ENCODE data around the gene HCN2.

Gene HCN2

DNA sequence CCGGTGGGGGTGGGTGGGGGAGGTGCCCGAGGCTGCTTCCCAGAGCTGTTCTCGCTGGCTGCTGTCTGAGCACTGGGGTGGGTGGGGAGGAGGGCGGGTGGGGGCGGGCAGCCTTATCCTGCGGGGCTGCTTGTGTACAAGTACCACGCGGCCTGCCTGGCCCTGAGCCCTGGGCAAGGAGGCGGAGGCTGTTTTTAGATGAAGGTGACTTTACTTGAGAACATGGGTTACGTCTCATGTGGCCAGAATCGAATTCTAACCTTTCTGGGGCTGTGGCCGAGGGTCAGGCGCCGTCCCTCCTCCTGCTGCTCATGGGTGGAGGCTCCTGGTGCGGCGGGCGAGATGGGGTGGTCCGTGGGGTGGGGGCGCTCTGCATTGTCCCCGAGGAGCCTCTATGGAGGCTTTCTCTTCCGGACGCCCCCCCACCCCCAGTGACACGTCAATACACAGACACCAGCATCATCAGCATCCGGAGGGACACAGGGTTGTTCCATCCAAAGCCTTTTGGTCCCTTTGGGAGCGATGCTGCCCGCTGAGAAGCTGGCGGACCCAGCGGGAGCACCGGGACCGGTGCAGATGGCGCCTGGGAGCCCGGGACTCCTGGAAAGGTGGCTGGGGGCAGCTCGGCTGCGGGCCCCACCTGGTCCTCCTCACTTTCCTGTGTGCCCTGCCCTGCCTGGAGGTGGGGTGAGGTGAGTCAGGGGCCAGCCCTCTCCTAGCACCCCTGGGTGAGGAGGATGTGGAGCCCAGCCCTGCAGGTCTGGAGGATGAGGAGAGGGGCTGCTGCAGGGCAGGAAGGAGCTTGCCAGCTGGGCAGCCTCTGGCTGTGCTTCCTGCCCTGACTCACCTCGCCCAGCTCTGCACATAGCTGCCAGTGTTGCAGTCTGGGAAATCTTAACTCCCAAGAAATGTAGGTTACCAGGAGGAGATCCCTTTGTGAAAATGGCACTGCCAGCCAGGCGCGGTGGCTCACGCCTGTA is 13.9 kb upstream of the HCN2 start:
- Mint-ChIP-seq H3K36me3 (ENCODE audit: insufficient read depth) (peaks cover 36% of the 10 kb centered on the region), H3K27me3 (no peaks in the 10 kb centered on the region), H3K9me3 (no peaks in the 10 kb centered on the region), H3K27ac (peak overlapping the region in 1 of 2 donors; percentile 41), H3K4me3 (peak overlapping the region in 1 of 2 donors; percentile 92), H3K4me1 (ENCODE audit: low read depth in 2 of 2) (peaks cover 33 to 39% of the 10 kb centered on the region in 2 donors)
- DNase-seq (no peak), ATAC-seq (replicated peaks) (no peak)

DNA sequence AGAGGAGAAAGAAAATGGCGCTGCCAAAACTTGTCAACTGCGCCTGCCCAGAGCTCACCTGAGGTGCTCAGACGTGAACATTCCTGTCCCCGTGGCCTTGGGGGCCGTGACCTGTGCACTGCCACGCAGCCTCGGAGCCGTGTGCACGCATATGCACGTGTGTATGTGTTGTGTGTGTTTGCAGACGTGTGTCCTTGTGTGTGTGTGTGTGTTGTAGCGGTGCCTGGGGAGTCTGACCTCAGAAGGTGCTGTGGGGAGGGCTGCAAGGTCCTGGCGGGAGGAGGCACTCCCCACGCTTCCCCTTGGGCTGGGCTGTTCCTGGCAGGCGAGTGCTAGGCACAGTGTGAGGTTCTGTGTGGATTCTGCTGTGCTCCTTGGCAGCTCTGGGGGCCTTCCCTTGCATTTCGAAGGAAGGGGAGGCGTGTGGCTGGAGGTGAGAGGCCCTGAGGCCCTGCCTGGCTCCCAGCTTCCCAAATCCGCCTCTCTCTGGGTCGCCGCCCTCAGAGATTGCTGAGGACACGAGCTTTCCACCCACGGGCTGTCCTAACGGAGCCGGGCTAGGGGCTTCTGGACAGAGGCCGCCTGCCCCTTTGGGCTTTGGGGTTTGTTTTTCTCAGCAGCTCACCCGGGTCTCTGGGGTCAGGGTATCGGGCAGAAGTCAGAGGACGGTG is 12.8 kb upstream of the HCN2 start:
- Mint-ChIP-seq H3K27ac (peak overlapping the region in 1 of 2 donors; percentile 41), H3K4me3 (no peak overlapping the region), H3K36me3 (ENCODE audit: insufficient read depth) (peaks cover 29% of the 10 kb centered on the region), H3K4me1 (ENCODE audit: low read depth in 2 of 2) (peaks cover 25 to 32% of the 10 kb centered on the region in 2 donors), H3K9me3 (no peaks in the 10 kb centered on the region), H3K27me3 (no peaks in the 10 kb centered on the region)
- DNase-seq (no peak), ATAC-seq (replicated peaks) (no peak)

DNA sequence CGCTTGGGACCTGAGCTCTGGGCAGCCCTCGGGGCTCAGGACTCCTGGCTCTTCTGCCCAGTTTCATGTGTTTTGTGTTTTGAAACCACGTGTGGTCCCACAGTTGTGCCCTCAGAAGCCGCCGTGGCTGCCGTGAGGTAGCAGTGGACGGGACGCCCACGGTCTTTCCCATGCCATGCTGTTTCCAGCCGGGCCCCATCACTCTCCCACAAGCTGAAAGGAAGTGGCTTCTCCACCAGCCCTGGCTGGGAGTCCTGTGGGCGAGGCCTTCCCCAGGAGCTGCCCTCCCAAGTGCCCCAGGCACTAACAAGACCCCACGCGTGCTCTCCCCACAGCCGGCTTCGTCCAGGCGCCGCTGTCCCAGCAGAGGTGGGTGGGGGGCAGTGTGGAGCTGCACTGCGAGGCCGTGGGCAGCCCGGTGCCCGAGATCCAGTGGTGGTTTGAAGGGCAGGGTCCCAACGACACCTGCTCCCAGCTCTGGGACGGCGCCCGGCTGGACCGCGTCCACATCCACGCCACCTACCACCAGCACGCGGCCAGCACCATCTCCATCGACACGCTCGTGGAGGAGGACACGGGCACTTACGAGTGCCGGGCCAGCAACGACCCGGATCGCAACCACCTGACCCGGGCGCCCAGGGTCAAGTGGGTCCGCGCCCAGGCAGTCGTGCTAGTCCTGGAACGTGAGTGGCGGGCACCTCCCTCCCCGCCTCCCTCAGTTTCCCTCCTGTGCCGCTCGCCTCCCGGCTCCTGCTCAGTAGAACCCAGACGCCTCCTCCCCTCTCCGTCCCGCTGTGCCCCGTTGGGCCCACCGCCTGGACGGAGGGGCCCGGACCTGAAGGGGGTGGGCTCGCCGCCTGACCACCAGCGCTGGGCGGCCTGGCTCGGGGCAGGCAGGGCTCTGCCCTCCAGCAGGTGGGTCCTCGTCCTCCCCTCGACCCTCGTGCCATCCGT is 12.0 kb upstream of the HCN2 start:
- no peak for ATAC-seq (replicated peaks)

DNA sequence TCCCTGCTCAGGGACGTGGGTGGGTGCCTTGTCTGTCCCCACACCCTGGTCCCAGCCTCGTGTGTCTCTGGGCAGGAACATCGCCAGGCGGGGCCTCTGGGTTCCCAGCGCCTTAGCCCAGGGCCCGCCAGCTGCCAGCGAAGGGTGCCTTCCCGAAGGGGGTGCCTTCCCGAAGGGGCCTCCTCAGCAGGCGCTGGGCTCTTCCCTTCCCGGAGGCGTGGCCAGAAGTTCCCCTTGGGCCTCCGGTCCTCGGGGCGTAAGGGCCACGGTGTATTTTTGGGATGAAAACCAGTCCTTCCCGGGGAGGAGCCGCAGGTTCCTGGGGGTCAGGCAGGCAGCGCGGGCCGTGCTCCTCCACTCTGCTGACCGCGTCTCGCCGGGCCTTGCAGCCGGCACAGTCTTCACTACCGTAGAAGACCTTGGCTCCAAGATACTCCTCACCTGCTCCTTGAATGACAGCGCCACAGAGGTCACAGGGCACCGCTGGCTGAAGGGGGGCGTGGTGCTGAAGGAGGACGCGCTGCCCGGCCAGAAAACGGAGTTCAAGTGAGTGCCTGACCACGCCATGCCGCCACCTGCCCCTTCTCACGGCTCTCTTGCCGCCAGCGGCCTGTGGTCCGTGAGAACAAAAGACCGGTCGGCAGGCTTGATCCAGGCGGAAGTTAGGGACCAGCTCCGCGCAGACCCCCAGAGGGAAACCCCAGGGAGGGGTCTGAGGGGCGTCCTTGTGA is 10.4 kb upstream of the HCN2 start:
- H3K36me3 Mint-ChIP-seq (ENCODE audit: insufficient read depth) = peaks cover 35% of the 10 kb centered on the region
- peaks cover 15 to 27% of the 10 kb centered on the region in 2 donors for H3K4me1 Mint-ChIP-seq (ENCODE audit: low read depth in 2 of 2)
- ATAC-seq (replicated peaks) = no peak
- DNase-seq = no peak
- H3K27ac Mint-ChIP-seq = peak overlapping the region in 1 of 2 donors; percentile 49
- no peak overlapping the region for H3K4me3 Mint-ChIP-seq
- no peaks in the 10 kb centered on the region for H3K27me3 Mint-ChIP-seq
- no peaks in the 10 kb centered on the region for H3K9me3 Mint-ChIP-seq

More for the DNA sequence above, 12.0 kb upstream of the HCN2 start:
- no peak for DNase-seq
- H3K9me3 Mint-ChIP-seq = no peaks in the 10 kb centered on the region
- H3K4me1 Mint-ChIP-seq (ENCODE audit: low read depth in 2 of 2) = peaks cover 18 to 29% of the 10 kb centered on the region in 2 donors
- no peak overlapping the region for H3K4me3 Mint-ChIP-seq
- H3K27ac Mint-ChIP-seq = no peak overlapping the region
- no peaks in the 10 kb centered on the region for H3K27me3 Mint-ChIP-seq
- H3K36me3 Mint-ChIP-seq (ENCODE audit: insufficient read depth) = peaks cover 29% of the 10 kb centered on the region

DNA sequence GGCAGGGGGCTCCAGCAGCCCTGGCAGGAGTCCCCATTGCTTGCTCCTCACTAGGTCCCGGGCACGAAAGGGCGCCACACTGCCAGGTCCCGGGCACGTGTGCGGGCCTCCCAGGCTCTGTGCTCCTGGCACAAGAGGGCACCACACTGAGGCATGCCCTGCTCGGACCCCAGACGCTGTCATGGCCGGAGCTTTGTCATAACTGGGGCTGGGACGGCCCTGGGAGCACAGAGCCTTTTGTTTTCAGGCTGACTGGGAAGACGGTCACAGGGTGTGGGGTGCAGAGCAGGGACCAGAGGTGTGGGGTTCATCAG is 9.9 kb upstream of the HCN2 start:
- no peak overlapping the region for H3K4me3 Mint-ChIP-seq
- no peaks in the 10 kb centered on the region for H3K27me3 Mint-ChIP-seq
- ATAC-seq (replicated peaks) = no peak
- H3K9me3 Mint-ChIP-seq = no peaks in the 10 kb centered on the region
- DNase-seq = no peak
- H3K27ac Mint-ChIP-seq = peak overlapping the region in 1 of 2 donors; percentile 49
- H3K36me3 Mint-ChIP-seq (ENCODE audit: insufficient read depth) = peaks cover 36% of the 10 kb centered on the region
- H3K4me1 Mint-ChIP-seq (ENCODE audit: low read depth in 2 of 2) = peaks cover 12 to 22% of the 10 kb centered on the region in 2 donors

DNA sequence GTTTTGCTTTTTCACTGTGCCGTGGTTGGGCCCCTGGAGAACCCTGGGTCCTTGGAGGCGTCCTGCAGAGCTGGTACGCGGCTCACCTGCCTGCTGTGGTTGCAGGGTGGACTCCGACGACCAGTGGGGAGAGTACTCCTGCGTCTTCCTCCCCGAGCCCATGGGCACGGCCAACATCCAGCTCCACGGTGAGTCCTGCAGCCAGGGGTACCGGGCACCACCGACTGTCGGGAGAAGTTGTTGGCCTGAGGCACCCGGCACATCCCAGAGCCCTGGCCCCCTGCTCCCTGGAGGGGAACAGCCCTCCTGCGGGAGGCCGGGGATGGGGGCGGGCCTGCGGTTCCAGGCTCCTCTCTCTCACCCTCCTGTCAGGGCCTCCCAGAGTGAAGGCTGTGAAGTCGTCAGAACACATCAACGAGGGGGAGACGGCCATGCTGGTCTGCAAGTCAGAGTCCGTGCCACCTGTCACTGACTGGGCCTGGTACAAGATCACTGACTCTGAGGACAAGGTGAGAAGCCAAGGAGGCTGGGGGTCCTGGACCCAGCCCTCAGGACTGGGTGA is 9.3 kb upstream of the HCN2 start:
- H3K36me3 Mint-ChIP-seq (ENCODE audit: insufficient read depth) = peaks cover 41% of the 10 kb centered on the region
- no peaks in the 10 kb centered on the region for H3K27me3 Mint-ChIP-seq
- peaks cover 8 to 17% of the 10 kb centered on the region in 2 donors for H3K4me1 Mint-ChIP-seq (ENCODE audit: low read depth in 2 of 2)
- no peak overlapping the region for H3K4me3 Mint-ChIP-seq
- ATAC-seq (replicated peaks) (no peak), DNase-seq (no peak)
- peak overlapping the region in 1 of 2 donors; percentile 49 for H3K27ac Mint-ChIP-seq
- no peaks in the 10 kb centered on the region for H3K9me3 Mint-ChIP-seq

DNA sequence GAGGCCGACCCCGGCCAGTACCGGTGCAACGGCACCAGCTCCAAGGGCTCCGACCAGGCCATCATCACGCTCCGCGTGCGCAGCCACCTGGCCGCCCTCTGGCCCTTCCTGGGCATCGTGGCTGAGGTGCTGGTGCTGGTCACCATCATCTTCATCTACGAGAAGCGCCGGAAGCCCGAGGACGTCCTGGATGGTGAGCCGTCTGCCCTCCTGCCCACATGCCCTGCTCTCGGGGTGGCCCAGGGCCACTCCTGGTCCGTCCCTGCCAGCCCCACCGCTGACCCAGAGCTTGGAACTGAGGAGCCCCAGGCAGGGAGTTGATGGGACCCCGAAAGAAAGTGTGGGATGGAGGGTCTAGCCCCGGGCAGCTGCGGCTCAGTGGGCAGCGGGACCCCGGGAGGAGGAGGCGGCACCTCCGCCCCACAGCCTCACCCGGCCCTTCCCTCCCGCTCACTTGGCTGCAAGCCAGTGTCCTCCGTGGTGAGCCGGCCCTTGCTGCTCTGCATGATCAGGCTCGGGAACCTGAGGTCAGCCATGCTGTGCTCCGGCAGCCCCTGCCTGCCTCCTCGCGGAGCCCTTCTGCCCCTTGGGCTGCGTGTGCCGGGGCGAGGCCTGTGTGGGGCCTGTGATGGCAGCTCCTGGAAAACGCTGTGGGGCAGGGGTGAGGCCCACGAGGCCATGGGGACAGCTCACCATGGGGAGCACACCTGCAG is 8.1 kb upstream of the HCN2 start:
- Mint-ChIP-seq H3K27me3 (no peaks in the 10 kb centered on the region), H3K4me3 (no peak overlapping the region), H3K27ac (no peak overlapping the region), H3K36me3 (ENCODE audit: insufficient read depth) (peaks cover 37% of the 10 kb centered on the region), H3K9me3 (no peaks in the 10 kb centered on the region), H3K4me1 (ENCODE audit: low read depth in 2 of 2) (peaks cover 8 to 10% of the 10 kb centered on the region in 2 donors)
- DNase-seq (no peak), ATAC-seq (replicated peaks) (no peak)

DNA sequence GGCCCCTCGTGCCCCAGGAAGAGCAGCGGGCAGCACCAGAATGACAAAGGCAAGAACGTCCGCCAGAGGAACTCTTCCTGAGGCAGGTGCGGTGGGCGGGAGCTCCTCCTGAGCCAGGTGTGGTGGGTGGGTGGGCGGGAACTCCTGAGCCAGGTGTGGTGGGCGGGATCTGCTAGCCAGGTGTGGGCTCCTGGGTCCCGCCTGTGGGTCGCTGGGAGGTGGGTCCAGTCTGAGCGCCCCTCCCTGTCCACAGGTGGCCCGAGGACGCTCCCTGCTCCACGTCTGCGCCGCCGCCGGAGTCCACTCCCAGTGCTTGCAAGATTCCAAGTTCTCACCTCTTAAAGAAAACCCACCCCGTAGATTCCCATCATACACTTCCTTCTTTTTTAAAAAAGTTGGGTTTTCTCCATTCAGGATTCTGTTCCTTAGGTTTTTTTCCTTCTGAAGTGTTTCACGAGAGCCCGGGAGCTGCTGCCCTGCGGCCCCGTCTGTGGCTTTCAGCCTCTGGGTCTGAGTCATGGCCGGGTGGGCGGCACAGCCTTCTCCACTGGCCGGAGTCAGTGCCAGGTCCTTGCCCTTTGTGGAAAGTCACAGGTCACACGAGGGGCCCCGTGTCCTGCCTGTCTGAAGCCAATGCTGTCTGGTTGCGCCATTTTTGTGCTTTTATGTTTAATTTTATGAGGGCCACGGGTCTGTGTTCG is 7.0 kb upstream of the HCN2 start:
- ATAC-seq (replicated peaks) (no peak), DNase-seq (no peak)
- Mint-ChIP-seq H3K36me3 (ENCODE audit: insufficient read depth) (peaks cover 37% of the 10 kb centered on the region), H3K9me3 (no peaks in the 10 kb centered on the region), H3K4me3 (no peak overlapping the region), H3K27me3 (no peaks in the 10 kb centered on the region), H3K4me1 (ENCODE audit: low read depth in 2 of 2) (peaks cover 7 to 8% of the 10 kb centered on the region in 2 donors), H3K27ac (peak overlapping the region in 1 of 2 donors; percentile 49)

DNA sequence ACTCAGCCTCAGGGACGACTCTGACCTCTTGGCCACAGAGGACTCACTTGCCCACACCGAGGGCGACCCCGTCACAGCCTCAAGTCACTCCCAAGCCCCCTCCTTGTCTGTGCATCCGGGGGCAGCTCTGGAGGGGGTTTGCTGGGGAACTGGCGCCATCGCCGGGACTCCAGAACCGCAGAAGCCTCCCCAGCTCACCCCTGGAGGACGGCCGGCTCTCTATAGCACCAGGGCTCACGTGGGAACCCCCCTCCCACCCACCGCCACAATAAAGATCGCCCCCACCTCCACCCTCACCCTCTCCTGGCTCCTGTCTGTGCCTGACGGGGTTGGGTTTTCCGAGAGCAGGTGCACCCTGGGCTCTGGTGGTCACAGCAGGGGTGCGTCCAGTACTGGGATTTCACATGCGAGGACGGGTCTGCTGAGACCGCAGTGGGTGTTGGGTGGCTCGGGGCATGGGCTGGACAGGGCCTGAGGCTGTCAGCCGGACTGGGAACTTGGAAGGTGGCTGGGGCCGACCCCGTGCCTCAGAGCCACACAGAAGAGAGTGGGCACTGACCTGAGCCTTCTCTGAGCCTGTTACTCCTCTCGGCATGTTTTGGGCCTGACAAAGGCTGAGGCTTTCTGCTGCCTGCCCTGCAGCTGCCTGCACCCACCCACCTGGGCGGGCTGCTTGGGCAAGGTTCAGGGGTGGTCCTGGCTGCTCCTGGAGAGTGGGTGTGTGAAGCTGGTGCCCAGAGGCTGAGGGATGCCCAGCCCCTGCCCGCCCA is 6.3 kb upstream of the HCN2 start:
- Mint-ChIP-seq H3K4me3 (peak overlapping the region in 1 of 2 donors; percentile 44), H3K4me1 (ENCODE audit: low read depth in 2 of 2) (peaks cover 6 to 7% of the 10 kb centered on the region in 2 donors), H3K36me3 (ENCODE audit: insufficient read depth) (peaks cover 35% of the 10 kb centered on the region), H3K27ac (peak overlapping the region; percentile 49 to 75), H3K27me3 (peaks cover 0 to 7% of the 10 kb centered on the region in 2 donors), H3K9me3 (no peaks in the 10 kb centered on the region)
- no peak for ATAC-seq (replicated peaks)
- no peak for DNase-seq

DNA sequence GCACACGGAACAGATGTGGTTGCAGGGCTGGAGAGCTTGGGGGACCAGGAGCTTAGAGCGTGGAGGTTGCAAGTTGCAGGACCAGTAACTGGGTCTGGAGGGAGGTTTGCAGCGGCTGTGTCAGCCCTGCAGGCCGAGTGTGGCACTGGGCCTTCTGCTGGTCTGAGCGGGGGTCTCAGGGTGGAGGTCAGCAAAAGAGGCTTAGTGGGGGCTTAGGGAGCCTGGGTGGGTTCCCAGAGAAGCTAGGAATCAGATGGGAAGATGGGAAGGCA is 5.8 kb upstream of the HCN2 start:
- Mint-ChIP-seq H3K36me3 (ENCODE audit: insufficient read depth) (peaks cover 32% of the 10 kb centered on the region), H3K27ac (peak overlapping the region in 1 of 2 donors; percentile 75), H3K9me3 (no peaks in the 10 kb centered on the region), H3K27me3 (peaks cover 0 to 11% of the 10 kb centered on the region in 2 donors), H3K4me1 (ENCODE audit: low read depth in 2 of 2) (peaks cover 4 to 7% of the 10 kb centered on the region in 2 donors), H3K4me3 (peak overlapping the region; percentile 2 to 44)
- no peak for DNase-seq
- ATAC-seq (replicated peaks) = no peak

Data from effector memory CD8-positive, alpha-beta T cell (primary cell).